ENCODE results near the gene ACOT12.

- TF ChIP-seq CTCF (IDR thresholded peaks at IDR 0.05), result no peak
- TF ChIP-seq EZH2 (IDR thresholded peaks at IDR 0.05; ENCODE audit: borderline replicate concordance, insufficient read depth, low read depth, low read length, poor library complexity, severe bottlenecking), result no peak
Measured at GRCh38 chr5:81429985-81430384, 36.1 kb upstream of the ACOT12 start.
